PFSK-1 (cell line): Measurements from ENCODE around the gene SLIT3.

Experiments
- POLR2AphosphoS5 ChIP-seq: IDR thresholded peaks from 2 replicates; pipeline ENCODE4 v1.6.1; 2012; ENCODE audit warnings: low read depth, mild to moderate bottlenecking, control low read depth, low read length, moderate library complexity
- REST ChIP-seq, 2 experiments: IDR thresholded peaks; 2 replicates each; pipeline versions ENCODE4 v1.6.1 to v1.8.0; 2011 to 2012; ENCODE audit warnings: low read depth in 2 of 2, low read length in 2 of 2, control low read depth in 1 of 2, inconsistent platforms in 1 of 2, mild to moderate bottlenecking in 1 of 2, moderate library complexity in 1 of 2; ENCODE audit not compliant: insufficient read depth in 1 of 2

GRCh38 chr5:168675883-168676408 is 625.0 kb downstream of the SLIT3 start:
- TF ChIP-seq REST (IDR thresholded peaks at IDR 0.05; ENCODE audit: insufficient read depth in 1 of 2, low read depth in 2 of 2, low read length in 2 of 2) (no peak), POLR2AphosphoS5 (no peak)
